Caco-2 (cell line): Measurements from ENCODE around the gene HINT3. TPM values are rescaled to one million over a fixed set of nuclear protein-coding genes. Genes with fewer than 3 reads are reported as not detected.

Experiments
- BruUV-seq: library from RNA; stranded (reverse); fragments of 400-500 nt; replicated peaks from 2 replicates; lab custom pipeline; 2021; lab: Mats Ljungman, UMichigan
- CTCF ChIA-PET: fragments of 300-600 bp; sonication (Branson Sonifier 250); formaldehyde crosslinking; loops from one replicate; lab custom pipeline; 2022; ENCODE audit warnings: antibody characterized with exemption; lab: Charles Lee
- POLR2A ChIA-PET: fragments of 300-600 bp; sonication (Branson Sonifier 250); formaldehyde crosslinking; loops from one replicate; lab custom pipeline; 2022; ENCODE audit warnings: antibody characterized with exemption; lab: Charles Lee
- DNase-seq, 2 experiments: peaks; one replicate each; pipeline versions ENCODE4 v3.0.0 to v3.0.0-alpha.2; 2020 to 2022
- H3K27me3 ChIP-seq: replicated peaks from 2 replicates; pipeline ENCODE4 v1.6.0; 2011; ENCODE audit warnings: low read length; ENCODE audit not compliant: control insufficient read depth, insufficient read depth
- H3K36me3 ChIP-seq: 2 replicates; pipeline ENCODE4 v1.5.1; 2011; ENCODE audit warnings: low read length; ENCODE audit not compliant: control insufficient read depth, insufficient read depth
- H3K4me1 ChIP-seq: fragments of 250-450 bp; sonication (Bioruptor Pico); 2 replicates; pipeline ENCODE4 v1.5.1; 2020; ENCODE audit warnings: mild to moderate bottlenecking
- H3K4me3 ChIP-seq: 2 replicates; pipeline ENCODE4 v1.5.1; 2011; ENCODE audit warnings: low read depth, mild to moderate bottlenecking, control low read depth, low read length
- H3K9me3 ChIP-seq: fragments of 250-450 bp; sonication (Bioruptor Pico); 2 replicates; pipeline ENCODE4 v1.5.1; 2020; ENCODE audit warnings: mild to moderate bottlenecking, moderate library complexity
- H3K27ac Mint-ChIP-seq: one replicate; pipeline ENCODE4 v1.8.0; 2022; ENCODE audit warnings: mixed read lengths; ENCODE audit not compliant: unreplicated experiment
- H3K27me3 Mint-ChIP-seq: one replicate; pipeline ENCODE4 v1.8.0; 2022; ENCODE audit warnings: mixed read lengths; ENCODE audit not compliant: insufficient read depth, unreplicated experiment
- H3K36me3 Mint-ChIP-seq: one replicate; pipeline ENCODE4 v1.8.0; 2022; ENCODE audit warnings: mild to moderate bottlenecking, mixed read lengths; ENCODE audit not compliant: insufficient read depth, unreplicated experiment
- H3K4me1 Mint-ChIP-seq: one replicate; pipeline ENCODE4 v1.8.0; 2022; ENCODE audit warnings: low read depth, mixed read lengths; ENCODE audit not compliant: unreplicated experiment
- H3K4me3 Mint-ChIP-seq: one replicate; pipeline ENCODE4 v1.8.0; 2022; ENCODE audit warnings: mild to moderate bottlenecking, moderate library complexity, mixed read lengths; ENCODE audit not compliant: unreplicated experiment
- H3K9me3 Mint-ChIP-seq: one replicate; pipeline ENCODE4 v1.8.0; 2022; ENCODE audit warnings: mixed read lengths; ENCODE audit not compliant: unreplicated experiment
- intact Hi-C: fragments of 100-400 bp; cut with micrococcal nuclease; formaldehyde crosslinking; loops from one replicate; pipeline ENCODE4 v1.10.0; 2022; ENCODE audit not compliant: unreplicated experiment
- total RNA-seq: library from RNA; stranded (reverse); gene quantifications from 2 replicates; pipeline ENCODE4 v1.2.3, GENCODE V29; 2022
- TF ChIP-seq, protein P1 (sequence below), 2 experiments: fragments of 200-600 bp in 1 of 2; IDR thresholded peaks; 1 replicate in 1 of 2; 2 replicates in 1 of 2; pipeline versions ENCODE4 v1.5.1 to v1.8.0; 2011 to 2022; ENCODE audit warnings: antibody characterized with exemption in 1 of 2, control low read depth in 1 of 2, inconsistent platforms in 1 of 2, low read depth in 1 of 2, low read length in 1 of 2, mild to moderate bottlenecking in 1 of 2, moderate library complexity in 1 of 2; ENCODE audit not compliant: insufficient read depth in 1 of 2, severe bottlenecking in 1 of 2, unreplicated experiment in 1 of 2

The HINT3 gene
- total RNA-seq, 1 experiment from 2014 or later = 24.6 TPM

DNA sequence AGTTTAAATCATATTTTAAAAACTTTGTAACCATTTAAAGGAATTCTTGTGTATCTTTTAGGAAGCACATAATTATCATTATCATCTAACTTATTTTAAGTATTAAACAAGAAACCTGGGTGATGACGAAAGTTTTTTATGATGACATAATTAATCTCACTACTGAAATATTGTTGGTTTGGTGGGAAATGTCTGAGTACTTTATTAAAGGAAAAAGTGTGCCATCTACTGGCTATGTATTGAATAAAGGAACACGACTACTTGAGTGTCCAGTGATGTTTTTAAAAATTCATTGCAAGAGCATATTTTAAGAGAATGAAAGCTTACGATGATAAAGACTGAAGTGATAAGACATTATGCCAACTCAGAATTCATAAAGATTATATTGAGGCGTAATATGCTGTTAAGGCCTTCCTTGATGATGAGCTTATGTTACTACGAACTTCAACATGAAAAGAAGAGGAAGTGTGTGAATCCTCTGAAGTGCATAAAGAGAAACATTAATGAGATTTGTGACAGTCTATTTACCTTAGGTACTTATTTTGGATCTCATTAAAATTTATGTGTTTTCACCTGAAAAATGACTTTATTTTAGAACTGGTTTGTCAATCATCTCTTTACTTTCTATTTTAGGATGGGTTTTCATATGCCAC is 17.8 kb downstream of the HINT3 start:
- H3K4me3 Mint-ChIP-seq = no peak overlapping the region
- H3K4me3 ChIP-seq = no peak overlapping the region
- no peaks in the 10 kb centered on the region for H3K9me3 ChIP-seq
- ChIA-PET POLR2A (no interaction called here), CTCF (interaction anchor here (0.6 to 1.4 kb wide), 8 partner anchors 12 to 193 kb away, joined by 3 to 6 read pairs (median 3); partner anchors contain the start of genes NCOA7 and TRMT11)
- H3K27me3 Mint-ChIP-seq = no peaks in the 10 kb centered on the region
- H3K4me1 ChIP-seq = no peaks in the 10 kb centered on the region
- H3K9me3 Mint-ChIP-seq = no peaks in the 10 kb centered on the region
- TF ChIP-seq, protein P1, sequence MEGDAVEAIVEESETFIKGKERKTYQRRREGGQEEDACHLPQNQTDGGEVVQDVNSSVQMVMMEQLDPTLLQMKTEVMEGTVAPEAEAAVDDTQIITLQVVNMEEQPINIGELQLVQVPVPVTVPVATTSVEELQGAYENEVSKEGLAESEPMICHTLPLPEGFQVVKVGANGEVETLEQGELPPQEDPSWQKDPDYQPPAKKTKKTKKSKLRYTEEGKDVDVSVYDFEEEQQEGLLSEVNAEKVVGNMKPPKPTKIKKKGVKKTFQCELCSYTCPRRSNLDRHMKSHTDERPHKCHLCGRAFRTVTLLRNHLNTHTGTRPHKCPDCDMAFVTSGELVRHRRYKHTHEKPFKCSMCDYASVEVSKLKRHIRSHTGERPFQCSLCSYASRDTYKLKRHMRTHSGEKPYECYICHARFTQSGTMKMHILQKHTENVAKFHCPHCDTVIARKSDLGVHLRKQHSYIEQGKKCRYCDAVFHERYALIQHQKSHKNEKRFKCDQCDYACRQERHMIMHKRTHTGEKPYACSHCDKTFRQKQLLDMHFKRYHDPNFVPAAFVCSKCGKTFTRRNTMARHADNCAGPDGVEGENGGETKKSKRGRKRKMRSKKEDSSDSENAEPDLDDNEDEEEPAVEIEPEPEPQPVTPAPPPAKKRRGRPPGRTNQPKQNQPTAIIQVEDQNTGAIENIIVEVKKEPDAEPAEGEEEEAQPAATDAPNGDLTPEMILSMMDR (IDR thresholded peaks at IDR 0.05; ENCODE audit: insufficient read depth in 1 of 2, low read depth in 1 of 2, low read length in 1 of 2, severe bottlenecking in 1 of 2, unreplicated experiment in 1 of 2) = peak; percentile 41 to 44
- peaks cover 5% of the 10 kb centered on the region for H3K36me3 Mint-ChIP-seq
- no peak overlapping the region for H3K27ac Mint-ChIP-seq
- no peaks in the 10 kb centered on the region for H3K27me3 ChIP-seq
- intact Hi-C loops = loop anchor here (1.0 to 5.0 kb wide), 4 partner anchors 18 to 660 kb away; partner anchors contain the start of gene HINT3
- BruUV-seq = no TSS peak
- peak in 1 of 2 experiments; percentile 41 for DNase-seq
- no peaks in the 10 kb centered on the region for H3K36me3 ChIP-seq
- no peaks in the 10 kb centered on the region for H3K4me1 Mint-ChIP-seq

DNA sequence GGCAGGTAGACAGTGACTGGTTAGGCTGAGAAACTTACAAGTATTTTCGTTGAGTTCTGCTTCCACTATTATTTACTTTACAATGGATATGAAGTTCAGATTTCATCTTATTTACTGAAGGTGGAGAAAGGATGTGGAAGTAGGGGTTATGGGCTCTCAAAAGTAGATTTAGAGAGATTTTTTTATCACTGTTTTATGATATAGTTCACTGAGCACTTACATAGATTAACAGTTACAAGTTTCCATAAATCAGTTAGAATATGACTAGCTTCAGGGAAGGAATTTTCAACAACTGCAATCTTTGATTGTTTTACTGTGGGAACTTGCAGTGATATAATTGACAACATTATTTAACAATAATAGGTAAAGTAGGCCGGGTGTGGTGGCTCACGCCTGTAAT is 22.5 kb downstream of the HINT3 start:
- Mint-ChIP-seq H3K9me3 (no peaks in the 10 kb centered on the region), H3K4me1 (no peaks in the 10 kb centered on the region), H3K27ac (no peak overlapping the region), H3K4me3 (no peak overlapping the region), H3K27me3 (no peaks in the 10 kb centered on the region), H3K36me3 (peaks cover 5% of the 10 kb centered on the region)
- TF ChIP-seq, protein P1 (IDR thresholded peaks at IDR 0.05; ENCODE audit: insufficient read depth in 1 of 2, low read depth in 1 of 2, low read length in 1 of 2, severe bottlenecking in 1 of 2, unreplicated experiment in 1 of 2) = no peak
- intact Hi-C loops = no loop called here
- no peaks in the 10 kb centered on the region for H3K9me3 ChIP-seq
- POLR2A ChIA-PET = interaction anchor here (0.6 kb wide), 1 partner anchor 1274 kb away, joined by 3 read pairs; no protein-coding TSS in a partner anchor
- H3K27me3 ChIP-seq = no peaks in the 10 kb centered on the region
- H3K36me3 ChIP-seq = no peaks in the 10 kb centered on the region
- H3K4me3 ChIP-seq = no peak overlapping the region
- no TSS peak for BruUV-seq
- CTCF ChIA-PET = no interaction called here
- no peak for DNase-seq
- H3K4me1 ChIP-seq = 0 out of 2 replicates have a peak, but pooled peaks cover 4% of the 10 kb centered on the region

DNA sequence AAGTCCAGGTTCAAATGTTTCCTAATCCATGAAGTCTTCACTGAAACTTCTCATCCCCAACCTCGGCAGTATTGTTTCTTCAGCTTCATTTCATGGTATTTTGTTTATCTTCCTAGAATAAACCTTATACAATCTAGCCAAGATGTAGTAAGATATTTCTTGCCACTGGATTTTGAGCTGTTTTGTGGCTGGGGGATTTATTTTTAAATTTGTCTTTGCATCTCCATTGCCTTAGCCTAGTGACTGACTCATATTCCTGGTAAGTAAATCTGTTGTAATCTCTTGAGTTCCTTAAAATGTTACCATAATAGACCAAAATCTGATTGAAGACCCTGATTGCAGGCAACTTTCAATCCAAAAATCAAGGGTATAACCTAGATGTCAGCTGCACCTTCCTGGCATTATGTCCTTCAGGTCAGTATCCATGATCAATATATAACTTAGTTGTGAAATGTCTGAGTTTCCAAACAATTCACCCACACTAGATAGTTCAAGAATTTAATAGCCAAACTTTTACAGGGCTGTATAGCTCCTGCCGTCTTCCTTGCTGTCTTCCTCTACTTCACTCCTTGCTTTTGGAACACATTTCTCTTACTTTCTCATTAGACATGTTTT is 25.1 kb downstream of the HINT3 start:
- no TSS peak for BruUV-seq
- Histone ChIP-seq H3K36me3 (no peaks in the 10 kb centered on the region), H3K4me1 (peaks cover 10% of the 10 kb centered on the region; the same call in 1 of the 2 replicates), H3K9me3 (no peaks in the 10 kb centered on the region), H3K27me3 (no peaks in the 10 kb centered on the region), H3K4me3 (no peak overlapping the region)
- ChIA-PET CTCF (no interaction called here), POLR2A (no interaction called here)
- Mint-ChIP-seq H3K36me3 (no peaks in the 10 kb centered on the region), H3K4me1 (no peaks in the 10 kb centered on the region), H3K27ac (no peak overlapping the region), H3K4me3 (no peak overlapping the region), H3K27me3 (no peaks in the 10 kb centered on the region), H3K9me3 (no peaks in the 10 kb centered on the region)
- TF ChIP-seq, protein P1 (IDR thresholded peaks at IDR 0.05; ENCODE audit: insufficient read depth in 1 of 2, low read depth in 1 of 2, low read length in 1 of 2, severe bottlenecking in 1 of 2, unreplicated experiment in 1 of 2) = no peak
- intact Hi-C loops = no loop called here
- DNase-seq = no peak
